ENCODE measurements around the gene KPNA2. TPM values are rescaled to one million over a fixed set of nuclear protein-coding genes. Genes with fewer than 3 reads are reported as not detected.
"Not testable (repeated sequence)": the region's sequence is repeated elsewhere in the genome, so short reads cannot be mapped to it uniquely, and the experiment has no call there.

The KPNA2 gene
- total RNA-seq, 2 donors from 2014 or later: 193 to 201 TPM

DNA sequence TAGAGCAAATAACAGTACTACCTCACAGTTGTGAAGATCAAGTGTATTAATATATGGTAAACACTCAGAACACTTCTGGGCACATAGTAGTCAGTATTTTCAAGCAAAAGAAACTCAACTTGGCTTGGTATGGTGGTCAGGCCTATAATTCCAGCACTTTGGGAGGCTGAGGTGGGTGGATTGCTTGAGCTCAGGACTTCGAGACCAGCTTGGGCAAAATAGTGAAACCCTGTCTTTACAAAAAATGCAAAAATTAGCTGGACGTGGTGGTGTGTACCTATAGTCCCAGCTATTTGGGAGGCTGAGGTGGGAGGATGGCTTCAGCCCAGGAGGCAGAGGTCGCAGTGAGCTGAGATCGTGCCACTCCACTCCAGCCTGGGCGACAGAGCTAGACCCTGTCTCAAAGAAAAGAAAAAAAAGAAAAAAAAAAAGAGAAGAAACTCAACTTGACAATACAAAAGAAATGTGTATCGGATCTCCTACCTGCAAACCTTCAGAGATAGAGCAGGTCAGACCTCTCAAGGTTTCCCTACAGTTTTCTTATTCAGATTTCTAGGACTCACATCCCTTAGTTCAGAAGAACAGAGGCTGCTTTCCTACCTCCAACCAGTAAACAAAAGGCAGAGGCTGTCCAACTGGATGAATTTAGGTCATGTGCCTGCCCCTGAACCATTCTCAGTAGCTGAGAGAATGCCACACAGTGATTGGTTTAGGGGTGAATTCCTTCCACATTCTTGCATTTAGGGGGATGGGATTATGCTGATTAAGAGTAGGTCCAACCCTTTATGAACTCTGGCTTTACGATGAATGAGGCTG lies 1.7 kb upstream of the KPNA2 start:
- ATAC-seq (replicated peaks in 1 of 2): no peak
- Mint-ChIP-seq H3K36me3 (ENCODE audit: insufficient read depth in 2 of 2) (peaks cover 11 to 23% of the 10 kb centered on the region in 2 donors), H3K27me3 (ENCODE audit: low read depth) (no peaks in the 10 kb centered on the region), H3K4me1 (ENCODE audit: low read depth) (peaks cover 19% of the 10 kb centered on the region), H3K9me3 (no peaks in the 10 kb centered on the region), H3K27ac (no peak overlapping the region), H3K4me3 (no peak overlapping the region)
- DNase-seq: no peak

DNA sequence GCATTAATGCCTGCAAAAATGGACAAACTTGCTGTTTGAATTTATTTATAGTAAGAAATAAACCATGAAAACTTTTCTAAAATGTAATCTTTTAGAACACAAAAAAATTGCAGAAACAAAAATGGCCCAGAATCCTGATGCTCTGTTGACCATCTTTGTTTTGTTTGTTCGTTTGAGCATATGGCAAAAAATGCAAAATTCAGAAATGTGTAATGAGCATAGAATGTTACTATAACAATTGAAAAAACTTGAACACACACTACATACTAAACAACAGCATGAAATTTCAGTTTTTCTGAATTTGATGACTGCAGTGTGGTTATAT lies 1.1 kb upstream of the KPNA2 start:
- Mint-ChIP-seq H3K27ac (no peak overlapping the region), H3K9me3 (no peaks in the 10 kb centered on the region), H3K4me3 (peak overlapping the region; percentile 9 to 73)

DNA sequence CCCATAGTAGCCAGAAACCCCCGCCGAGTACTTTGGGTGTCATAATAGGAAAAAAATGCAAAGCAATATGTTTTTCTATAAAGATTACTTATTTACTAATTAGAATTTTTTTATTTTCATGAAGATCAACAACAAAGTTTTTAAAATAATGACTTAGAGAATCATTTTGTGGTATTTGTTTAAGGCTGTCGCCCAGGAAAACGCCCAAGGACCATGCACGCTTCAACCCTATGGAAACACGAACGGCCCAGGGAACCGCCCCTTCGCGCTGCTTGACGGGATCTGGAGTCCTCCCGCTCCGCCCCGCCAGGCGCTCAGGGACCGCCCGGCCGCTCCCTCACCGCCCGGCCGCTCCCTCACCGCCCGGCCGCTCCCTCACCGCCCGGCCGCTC lies 408 bp upstream of the KPNA2 start:
- peak; percentile 86 to 87 for ATAC-seq (replicated peaks in 1 of 2)
- peak overlapping the region; percentile 77 for H3K27ac Mint-ChIP-seq

More for the DNA sequence above, 1.1 kb upstream of the KPNA2 start:
- Mint-ChIP-seq H3K36me3 (ENCODE audit: insufficient read depth in 2 of 2) (peaks cover 11 to 26% of the 10 kb centered on the region in 2 donors), H3K27me3 (ENCODE audit: low read depth) (no peaks in the 10 kb centered on the region), H3K4me1 (ENCODE audit: low read depth) (peaks cover 20% of the 10 kb centered on the region)
- no peak for ATAC-seq (replicated peaks in 1 of 2)
- DNase-seq: no peak

DNA sequence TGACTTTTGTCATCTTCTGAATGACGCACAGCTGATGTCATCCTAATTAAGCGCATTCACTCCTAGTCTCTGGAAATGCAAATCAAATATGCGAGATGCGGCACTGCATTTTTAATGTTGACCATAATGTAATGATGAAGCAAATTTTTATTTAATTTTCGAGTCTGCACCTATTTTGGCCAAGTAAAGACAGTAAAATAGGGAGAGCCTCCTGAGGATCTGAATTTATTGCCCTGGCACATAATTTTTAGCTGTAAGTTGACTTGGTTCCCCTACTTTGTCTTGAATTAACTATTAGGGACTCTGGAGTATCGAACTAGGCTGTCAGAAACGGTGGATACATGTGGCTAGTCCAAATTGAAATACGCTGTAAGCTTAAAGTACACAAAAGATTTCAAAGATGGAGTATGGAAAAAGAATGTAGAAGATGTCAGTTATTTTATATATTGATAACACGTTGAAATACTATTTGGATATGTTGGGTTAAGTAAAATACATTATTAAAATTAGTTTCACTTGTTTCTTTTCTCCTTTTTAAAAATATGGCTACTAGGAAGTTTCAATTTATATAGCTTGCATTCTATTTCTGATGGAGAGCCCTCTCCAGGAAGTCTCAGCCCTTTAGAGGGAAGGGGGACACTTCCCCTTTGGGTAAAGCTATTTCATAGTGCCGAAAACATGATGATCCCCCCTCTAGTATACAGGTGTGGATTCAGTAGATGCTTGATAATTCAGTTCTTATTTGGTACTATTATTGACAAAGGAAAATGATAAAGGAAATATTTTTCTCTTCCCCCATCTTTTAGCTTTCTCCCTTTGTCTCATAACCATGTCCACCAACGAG lies 991 bp downstream of the KPNA2 start:
- peak overlapping the region; percentile 92 to 94 for H3K4me3 Mint-ChIP-seq
- H3K4me1 Mint-ChIP-seq (ENCODE audit: low read depth): peaks cover 20% of the 10 kb centered on the region
- H3K27ac Mint-ChIP-seq: peak overlapping the region; percentile 77
- H3K9me3 Mint-ChIP-seq: no peaks in the 10 kb centered on the region
- DNase-seq: no peak
- peaks cover 11 to 42% of the 10 kb centered on the region in 2 donors for H3K36me3 Mint-ChIP-seq (ENCODE audit: insufficient read depth in 2 of 2)
- no peaks in the 10 kb centered on the region for H3K27me3 Mint-ChIP-seq (ENCODE audit: low read depth)
- no peak for ATAC-seq (replicated peaks in 1 of 2)

More for the DNA sequence above, 408 bp upstream of the KPNA2 start:
- peak overlapping the region; percentile 92 to 94 for H3K4me3 Mint-ChIP-seq
- H3K36me3 Mint-ChIP-seq (ENCODE audit: insufficient read depth in 2 of 2): peaks cover 11 to 29% of the 10 kb centered on the region in 2 donors
- no peaks in the 10 kb centered on the region for H3K9me3 Mint-ChIP-seq
- H3K27me3 Mint-ChIP-seq (ENCODE audit: low read depth): no peaks in the 10 kb centered on the region
- peaks cover 20% of the 10 kb centered on the region for H3K4me1 Mint-ChIP-seq (ENCODE audit: low read depth)
- peak; percentile 91 to 94 for DNase-seq

DNA sequence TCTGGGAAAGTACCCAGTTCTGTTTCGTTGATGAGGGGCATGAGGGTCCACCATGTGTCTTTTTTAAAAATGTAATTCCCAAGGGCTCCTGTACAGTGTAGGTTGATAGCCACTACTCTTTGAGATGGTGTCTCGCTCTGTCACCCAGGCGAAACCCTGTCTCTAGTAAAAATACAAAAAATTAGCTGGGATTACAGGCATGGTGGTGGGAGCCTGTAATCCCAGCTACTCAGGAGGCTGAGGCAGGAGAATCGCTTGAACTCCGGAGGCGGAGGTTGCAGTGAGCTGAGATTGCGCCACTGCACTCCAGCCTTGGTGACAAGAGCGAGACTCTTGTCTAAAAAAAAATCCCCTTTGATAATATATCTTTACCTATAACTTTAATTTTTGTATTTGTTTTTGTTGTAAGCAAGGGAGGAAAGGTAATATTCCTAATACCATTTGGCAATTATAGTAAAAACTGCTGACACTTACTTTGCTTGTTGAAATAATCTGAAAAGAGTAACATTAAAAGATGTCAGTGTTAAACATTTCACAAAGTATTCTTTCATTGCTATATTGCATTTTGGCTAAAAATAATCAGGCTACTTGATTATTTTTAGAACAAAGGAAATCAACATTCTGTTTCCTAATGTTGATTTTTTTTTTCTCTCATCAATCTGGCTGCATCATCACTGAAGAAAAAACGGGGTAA lies 11.8 kb downstream of the KPNA2 start:
- peaks cover 16 to 35% of the 10 kb centered on the region in 2 donors for H3K36me3 Mint-ChIP-seq (ENCODE audit: insufficient read depth in 2 of 2)
- H3K4me3 Mint-ChIP-seq: no peak overlapping the region
- no peaks in the 10 kb centered on the region for H3K27me3 Mint-ChIP-seq (ENCODE audit: low read depth)
- peak in 1 of 2 donors; percentile 7 for ATAC-seq (replicated peaks in 1 of 2)
- no peak for DNase-seq
- H3K4me1 Mint-ChIP-seq (ENCODE audit: low read depth): peaks cover 6% of the 10 kb centered on the region
- H3K9me3 Mint-ChIP-seq: no peaks in the 10 kb centered on the region
- H3K27ac Mint-ChIP-seq: no peak overlapping the region

DNA sequence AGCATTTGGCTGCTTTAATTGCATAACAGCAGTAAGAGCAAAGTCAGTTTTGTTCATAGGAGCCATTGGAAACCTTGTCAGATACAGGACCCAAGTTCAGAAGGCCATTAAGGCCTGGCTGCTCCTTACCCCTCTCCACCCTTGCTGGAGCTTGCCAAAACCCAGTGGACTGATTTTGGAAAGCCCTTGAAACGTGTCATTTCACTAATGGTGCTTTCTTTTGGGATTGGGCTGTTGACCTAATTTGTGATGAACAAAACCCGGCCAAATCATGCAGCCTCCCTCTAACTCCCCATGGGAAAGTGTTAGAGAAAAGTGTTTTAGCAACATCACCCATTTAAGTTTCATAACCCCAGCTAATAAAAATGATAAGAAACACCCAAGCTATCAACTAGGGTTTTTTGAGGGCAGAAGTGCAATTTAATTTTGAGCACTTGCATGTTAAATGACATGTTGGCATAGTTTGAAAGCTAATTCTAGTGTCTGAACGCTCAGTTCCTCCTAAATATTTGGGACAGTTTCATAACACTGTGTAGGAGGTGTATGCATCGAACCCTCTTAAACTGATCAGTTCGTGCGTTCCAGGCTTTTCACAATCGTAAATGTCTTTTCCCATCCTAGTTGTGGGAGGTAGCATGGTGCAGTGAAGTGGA lies 12.5 kb downstream of the KPNA2 start:
- not testable (repeated sequence) for ATAC-seq (replicated peaks in 1 of 2); H3K9me3 Mint-ChIP-seq; H3K4me3 Mint-ChIP-seq; H3K27me3 Mint-ChIP-seq (ENCODE audit: low read depth); H3K4me1 Mint-ChIP-seq (ENCODE audit: low read depth); H3K27ac Mint-ChIP-seq; DNase-seq
- H3K36me3 Mint-ChIP-seq (ENCODE audit: insufficient read depth in 2 of 2): peaks cover 12 to 31% of the 10 kb centered on the region in 2 donors

DNA sequence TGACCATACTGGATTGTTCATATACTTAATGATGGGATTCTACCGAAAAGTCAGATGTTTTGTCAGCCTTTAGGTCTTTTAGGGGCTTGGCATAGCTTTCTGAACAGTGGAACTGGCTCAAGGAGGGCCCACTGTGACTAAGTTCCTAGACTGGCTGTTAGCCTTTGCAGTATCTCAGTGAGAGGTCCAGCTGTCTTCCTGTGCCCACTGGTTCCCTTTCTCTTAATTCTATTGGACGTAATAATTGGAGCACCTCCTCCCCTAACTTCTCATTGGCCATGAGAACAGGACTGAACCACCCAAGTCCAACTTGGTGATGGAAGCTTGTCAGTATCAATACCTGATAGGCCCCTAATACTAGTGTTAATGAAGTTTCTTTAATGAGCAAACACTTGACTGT lies 13.5 kb downstream of the KPNA2 start:
- H3K36me3 Mint-ChIP-seq (ENCODE audit: insufficient read depth in 2 of 2): peaks cover 7 to 23% of the 10 kb centered on the region in 2 donors
- no peak overlapping the region for H3K4me3 Mint-ChIP-seq
- H3K27me3 Mint-ChIP-seq (ENCODE audit: low read depth): no peaks in the 10 kb centered on the region
- no peaks in the 10 kb centered on the region for H3K9me3 Mint-ChIP-seq
- peaks cover 6% of the 10 kb centered on the region for H3K4me1 Mint-ChIP-seq (ENCODE audit: low read depth)
- peak in 1 of 2 donors; percentile 36 for ATAC-seq (replicated peaks in 1 of 2)
- peak overlapping the region; percentile 86 for H3K27ac Mint-ChIP-seq
- no peak for DNase-seq

DNA sequence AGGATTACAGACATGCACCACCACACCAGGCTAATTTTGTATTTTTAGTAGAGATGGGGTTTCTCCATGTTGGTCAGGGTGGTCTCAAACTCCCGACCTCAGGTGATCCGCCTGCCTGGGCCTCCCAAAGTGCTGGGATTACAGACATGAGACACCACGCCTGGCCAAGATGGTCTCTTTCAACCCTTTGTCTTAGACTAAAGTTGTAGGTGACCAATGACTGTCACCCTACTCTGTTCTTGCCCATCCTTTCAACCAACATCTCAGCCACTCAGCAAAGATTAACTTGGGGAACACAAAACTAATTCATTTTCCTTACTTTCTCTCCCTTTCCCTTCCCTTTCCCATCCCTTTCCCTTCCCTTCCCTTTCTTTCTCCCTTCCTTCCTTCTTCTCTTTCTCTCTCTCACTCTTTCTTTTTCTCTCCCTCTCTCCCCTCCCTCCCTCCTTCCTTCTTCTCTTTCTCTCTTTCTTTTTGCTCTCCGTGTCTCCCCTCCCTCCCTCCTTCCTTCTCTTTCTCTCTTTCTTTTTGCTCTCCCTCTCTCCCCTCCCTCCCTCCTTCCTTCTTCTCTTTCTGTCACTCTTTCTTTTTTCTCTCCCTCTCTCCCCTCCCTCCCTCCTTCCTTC lies 14.4 kb downstream of the KPNA2 start:
- H3K27ac Mint-ChIP-seq; H3K9me3 Mint-ChIP-seq; H3K4me3 Mint-ChIP-seq; DNase-seq; H3K27me3 Mint-ChIP-seq (ENCODE audit: low read depth); H3K4me1 Mint-ChIP-seq (ENCODE audit: low read depth): not testable (repeated sequence)
- ATAC-seq (replicated peaks in 1 of 2): peak in 1 of 2 donors; percentile 30
- H3K36me3 Mint-ChIP-seq (ENCODE audit: insufficient read depth in 2 of 2): peaks cover 4 to 17% of the 10 kb centered on the region in 2 donors

DNA sequence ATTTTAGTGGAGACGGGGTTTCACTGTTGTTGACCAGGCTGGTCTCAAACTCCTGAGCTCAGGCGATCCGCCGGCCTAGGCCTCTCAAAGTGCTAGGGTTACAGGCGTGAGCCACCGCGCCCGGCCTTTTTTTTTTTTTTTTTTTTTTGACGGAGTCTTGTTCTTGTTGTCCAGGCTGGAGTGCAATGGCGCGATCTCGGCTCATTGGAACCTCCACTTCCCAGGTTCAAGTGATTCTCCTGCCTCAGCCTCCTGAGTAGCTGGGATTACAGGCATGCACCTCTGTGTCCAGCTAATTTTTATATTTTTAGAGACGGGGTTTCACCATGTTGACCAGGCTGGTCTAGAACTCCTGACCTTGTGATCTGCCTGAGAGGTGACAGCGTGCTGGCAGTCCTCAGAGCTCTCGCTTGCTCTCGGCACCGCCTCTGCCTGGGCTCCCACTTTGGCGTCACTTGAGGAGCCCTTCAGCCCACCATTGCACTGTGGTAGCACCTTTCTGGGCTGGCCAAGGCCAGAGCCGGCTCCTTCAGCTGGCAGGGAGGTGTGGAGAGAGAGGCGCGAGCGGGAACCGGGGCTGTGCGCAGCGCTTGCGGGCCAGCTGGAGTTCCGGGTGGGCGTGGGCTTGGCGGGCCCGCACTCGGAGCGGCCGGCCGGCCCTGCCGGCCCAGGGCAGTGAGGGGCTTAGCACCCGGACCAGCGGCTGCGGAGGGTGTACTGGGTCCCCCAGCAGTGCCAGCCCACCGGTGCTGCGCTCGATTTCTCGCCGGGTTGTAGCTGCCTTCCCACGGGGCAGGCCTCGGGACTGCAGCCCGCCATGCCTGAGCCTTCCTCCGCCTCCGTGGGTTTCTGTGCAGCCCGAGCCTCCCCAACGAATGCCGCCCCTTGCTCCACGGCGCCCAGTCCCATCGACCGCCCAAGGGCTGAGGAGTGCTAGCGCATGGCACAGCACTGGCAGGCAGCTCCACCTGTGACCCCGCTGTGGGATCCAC lies 16.1 kb downstream of the KPNA2 start:
- H3K27ac Mint-ChIP-seq; H3K27me3 Mint-ChIP-seq (ENCODE audit: low read depth); DNase-seq; H3K36me3 Mint-ChIP-seq (ENCODE audit: insufficient read depth in 2 of 2); H3K4me3 Mint-ChIP-seq; ATAC-seq (replicated peaks in 1 of 2); H3K4me1 Mint-ChIP-seq (ENCODE audit: low read depth); H3K9me3 Mint-ChIP-seq: not testable (repeated sequence)

DNA sequence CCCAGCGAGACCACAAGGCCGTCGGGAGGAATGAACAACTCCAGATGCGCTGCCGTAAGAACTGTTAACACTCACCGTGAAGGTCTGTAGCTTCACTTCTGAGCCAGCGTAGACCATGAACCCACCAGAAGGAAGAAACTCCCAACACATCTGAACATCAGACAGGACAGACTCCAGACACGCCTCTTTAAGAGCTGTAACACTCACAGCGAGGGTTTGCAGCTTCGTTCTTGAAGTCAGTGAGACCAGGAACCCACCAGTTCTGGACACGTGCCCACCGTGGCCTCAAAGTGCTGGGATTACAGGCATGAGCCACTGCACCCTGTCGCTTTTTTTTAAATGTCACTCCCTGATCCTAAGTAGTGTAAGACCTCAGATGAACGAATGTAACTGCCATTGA lies 17.3 kb downstream of the KPNA2 start:
- Mint-ChIP-seq H3K4me1 (ENCODE audit: low read depth) (no peaks in the 10 kb centered on the region), H3K27ac (peak overlapping the region; percentile 14), H3K9me3 (no peaks in the 10 kb centered on the region), H3K36me3 (ENCODE audit: insufficient read depth in 2 of 2) (no peaks in the 10 kb centered on the region), H3K4me3 (no peak overlapping the region), H3K27me3 (ENCODE audit: low read depth) (no peaks in the 10 kb centered on the region)
- ATAC-seq (replicated peaks in 1 of 2): no peak
- no peak for DNase-seq

DNA sequence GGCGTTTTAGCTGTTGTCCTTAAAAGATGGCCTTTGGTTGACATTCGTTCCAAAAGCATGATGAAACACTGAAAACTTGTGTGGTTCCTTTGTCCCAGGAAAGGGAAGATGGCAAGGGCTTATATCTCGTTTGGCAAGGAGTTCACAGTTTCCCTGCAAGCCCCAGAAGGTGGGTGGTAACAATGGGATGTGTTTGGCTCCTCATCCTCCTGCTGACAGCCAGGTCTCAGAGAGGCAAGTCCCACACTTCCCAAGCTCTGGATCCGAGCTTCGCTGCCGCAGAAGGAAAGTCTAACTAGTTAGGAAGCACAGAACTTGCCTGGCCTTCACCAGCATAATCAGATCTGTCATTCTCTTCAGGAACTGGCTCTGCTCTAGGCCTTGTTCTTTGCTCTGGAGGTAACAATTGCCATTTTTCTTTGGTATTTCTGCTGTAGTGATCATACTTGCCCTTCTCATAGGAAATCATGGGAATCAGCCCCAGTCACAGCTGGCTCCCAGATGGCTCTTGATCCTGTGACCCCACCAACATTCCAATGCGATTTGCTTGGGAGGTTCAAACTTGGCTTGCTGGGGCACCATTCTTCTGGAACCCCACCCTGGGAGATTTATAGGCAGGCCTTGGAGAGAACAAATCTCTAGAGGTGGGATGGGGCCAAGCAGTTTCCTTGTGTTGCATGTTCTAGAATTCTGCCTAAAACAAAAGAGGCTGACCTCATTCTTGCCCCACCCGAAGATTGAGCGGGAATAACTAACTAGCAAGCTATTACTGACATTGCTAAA lies 17.9 kb downstream of the KPNA2 start:
- peak in 1 of 2 donors; percentile 14 for ATAC-seq (replicated peaks in 1 of 2)

More for the DNA sequence above, 17.9 kb downstream of the KPNA2 start:
- no peak for DNase-seq
- H3K27ac Mint-ChIP-seq: no peak overlapping the region
- H3K4me1 Mint-ChIP-seq (ENCODE audit: low read depth): no peaks in the 10 kb centered on the region
- H3K36me3 Mint-ChIP-seq (ENCODE audit: insufficient read depth in 2 of 2): no peaks in the 10 kb centered on the region
- no peaks in the 10 kb centered on the region for H3K9me3 Mint-ChIP-seq
- H3K27me3 Mint-ChIP-seq (ENCODE audit: low read depth): peaks cover under 1% of the 10 kb centered on the region
- H3K4me3 Mint-ChIP-seq: no peak overlapping the region
